PC-9 (cell line): ENCODE measurements around the gene TRIM5.

Experiments used
- EZH2 ChIP-seq: fragments of 200-600 bp; sonication (generic); IDR thresholded peaks from 2 replicates; pipeline ENCODE4 v1.8.0; 2017; ENCODE audit warnings: antibody characterized with exemption, low read depth
- TF ChIP-seq, protein P1 (sequence below): fragments of 200-600 bp; sonication (generic); conservative IDR thresholded peaks from 2 replicates; pipeline ENCODE4 v1.6.1; 2017; ENCODE audit warnings: mixed run types, antibody characterized with exemption, mild to moderate bottlenecking, moderate library complexity

DNA sequence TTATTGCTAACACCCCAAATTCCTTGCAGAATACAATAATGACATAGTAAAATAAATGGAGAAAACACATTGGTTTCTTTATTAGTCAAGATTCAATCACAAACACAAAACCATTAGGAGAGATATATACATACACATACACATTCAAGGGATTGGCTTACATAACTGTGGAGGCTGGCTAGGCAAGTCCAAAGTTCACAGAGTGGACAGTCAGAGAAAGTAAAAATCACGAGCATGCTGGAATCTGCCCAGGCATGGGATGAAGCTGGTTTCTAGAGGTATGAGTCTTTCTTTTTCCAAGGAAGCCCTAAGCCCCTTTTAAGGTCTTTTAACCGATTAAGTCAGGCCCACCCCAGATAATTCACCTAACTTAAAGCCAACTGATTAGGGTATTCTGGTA lies 37.7 kb upstream of the TRIM5 start:
- TF ChIP-seq, protein P1, sequence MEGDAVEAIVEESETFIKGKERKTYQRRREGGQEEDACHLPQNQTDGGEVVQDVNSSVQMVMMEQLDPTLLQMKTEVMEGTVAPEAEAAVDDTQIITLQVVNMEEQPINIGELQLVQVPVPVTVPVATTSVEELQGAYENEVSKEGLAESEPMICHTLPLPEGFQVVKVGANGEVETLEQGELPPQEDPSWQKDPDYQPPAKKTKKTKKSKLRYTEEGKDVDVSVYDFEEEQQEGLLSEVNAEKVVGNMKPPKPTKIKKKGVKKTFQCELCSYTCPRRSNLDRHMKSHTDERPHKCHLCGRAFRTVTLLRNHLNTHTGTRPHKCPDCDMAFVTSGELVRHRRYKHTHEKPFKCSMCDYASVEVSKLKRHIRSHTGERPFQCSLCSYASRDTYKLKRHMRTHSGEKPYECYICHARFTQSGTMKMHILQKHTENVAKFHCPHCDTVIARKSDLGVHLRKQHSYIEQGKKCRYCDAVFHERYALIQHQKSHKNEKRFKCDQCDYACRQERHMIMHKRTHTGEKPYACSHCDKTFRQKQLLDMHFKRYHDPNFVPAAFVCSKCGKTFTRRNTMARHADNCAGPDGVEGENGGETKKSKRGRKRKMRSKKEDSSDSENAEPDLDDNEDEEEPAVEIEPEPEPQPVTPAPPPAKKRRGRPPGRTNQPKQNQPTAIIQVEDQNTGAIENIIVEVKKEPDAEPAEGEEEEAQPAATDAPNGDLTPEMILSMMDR: no peak
- no peak for TF ChIP-seq EZH2
